Stimulated activated CD4-positive, alpha-beta T cell treated with anti-CD3 and anti-CD28 coated beads, Interleukin-15, amount 100 ng/mL, for 48 hours (primary cell): ENCODE measurements around the gene PILRB.
"Not testable (repeated sequence)": the region's sequence is repeated elsewhere in the genome, so short reads cannot be mapped to it uniquely, and the experiment has no call there.

Experiments used
- DNase-seq, 2 donors: peaks; one replicate each; pipeline ENCODE4 v3.0.0-alpha.2; 2020; ENCODE audit warnings: low read depth in 2 of 2

Gene PILRB

DNA sequence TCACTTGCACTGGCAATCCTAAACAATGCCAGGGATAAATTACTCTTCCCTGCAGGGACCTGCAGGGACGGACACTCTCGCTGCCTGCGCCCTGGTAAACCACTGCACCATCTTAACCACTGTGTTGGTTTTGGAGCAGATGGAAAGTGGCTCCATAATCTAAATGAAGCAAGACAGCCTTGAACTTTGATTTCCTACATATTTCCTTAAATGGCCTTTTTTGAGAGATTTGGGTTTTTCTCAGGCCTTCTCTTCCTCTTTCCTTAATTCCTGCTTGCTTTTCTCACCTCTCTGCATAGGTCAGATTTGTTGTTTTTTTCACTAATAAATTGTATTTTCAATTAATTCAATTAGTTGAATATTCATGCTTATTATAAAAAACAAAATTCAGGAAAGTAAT is 18.1 kb downstream of the PILRB start:
- no peak for DNase-seq

DNA sequence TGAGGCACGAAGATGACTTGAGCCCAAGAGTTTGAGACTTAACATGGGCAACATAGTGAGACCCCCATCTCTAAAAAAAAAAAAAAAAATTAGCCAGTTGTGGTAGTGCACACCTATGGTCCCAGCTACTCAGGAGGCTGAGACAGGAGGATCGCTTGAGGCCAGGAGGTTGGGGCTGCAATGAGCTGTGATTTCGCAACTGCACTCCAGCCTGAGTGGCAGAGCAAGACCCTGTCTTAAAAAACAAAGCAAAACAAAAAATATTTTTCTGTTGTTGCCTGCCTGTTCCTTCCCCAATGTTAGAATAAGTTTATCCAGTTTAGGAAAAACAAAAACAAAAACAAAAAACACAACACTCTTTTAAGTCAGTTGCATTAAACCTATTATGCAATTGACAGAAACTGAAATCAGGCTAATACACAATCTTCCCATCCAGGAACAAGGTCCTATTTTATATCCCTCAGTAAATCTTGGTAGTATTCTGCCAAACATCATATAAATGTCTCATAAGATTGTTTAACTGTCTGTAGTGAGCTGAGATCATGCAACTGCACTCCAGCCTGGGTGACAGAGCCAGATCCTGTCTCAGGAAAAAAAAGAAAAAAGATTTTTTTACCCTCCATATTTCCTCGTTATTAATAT is 20.3 kb downstream of the PILRB start:
- DNase-seq: no peak

DNA sequence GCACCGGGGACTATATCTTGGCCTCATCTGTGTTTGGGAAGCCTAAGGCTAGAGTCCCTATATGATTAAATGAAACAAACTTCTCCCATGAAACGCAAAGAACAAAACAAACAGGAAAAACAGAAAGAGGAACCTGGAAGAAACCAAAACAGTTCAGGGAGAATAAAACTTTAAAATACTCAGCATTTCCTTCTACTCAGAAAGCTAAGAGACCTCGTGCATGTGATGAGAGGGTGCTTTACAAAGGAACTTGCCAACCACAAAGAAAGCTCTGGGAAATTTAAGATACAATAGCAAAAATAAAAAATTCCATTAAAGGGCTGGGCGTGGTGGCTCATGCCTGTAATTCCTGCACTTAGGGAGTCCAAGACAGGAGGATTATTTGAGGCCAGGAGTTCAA is 22.3 kb downstream of the PILRB start:
- no peak for DNase-seq

GRCh38 chr7:100381531-100382233 is 23.8 kb downstream of the PILRB start:
- DNase-seq: not testable (repeated sequence)

DNA sequence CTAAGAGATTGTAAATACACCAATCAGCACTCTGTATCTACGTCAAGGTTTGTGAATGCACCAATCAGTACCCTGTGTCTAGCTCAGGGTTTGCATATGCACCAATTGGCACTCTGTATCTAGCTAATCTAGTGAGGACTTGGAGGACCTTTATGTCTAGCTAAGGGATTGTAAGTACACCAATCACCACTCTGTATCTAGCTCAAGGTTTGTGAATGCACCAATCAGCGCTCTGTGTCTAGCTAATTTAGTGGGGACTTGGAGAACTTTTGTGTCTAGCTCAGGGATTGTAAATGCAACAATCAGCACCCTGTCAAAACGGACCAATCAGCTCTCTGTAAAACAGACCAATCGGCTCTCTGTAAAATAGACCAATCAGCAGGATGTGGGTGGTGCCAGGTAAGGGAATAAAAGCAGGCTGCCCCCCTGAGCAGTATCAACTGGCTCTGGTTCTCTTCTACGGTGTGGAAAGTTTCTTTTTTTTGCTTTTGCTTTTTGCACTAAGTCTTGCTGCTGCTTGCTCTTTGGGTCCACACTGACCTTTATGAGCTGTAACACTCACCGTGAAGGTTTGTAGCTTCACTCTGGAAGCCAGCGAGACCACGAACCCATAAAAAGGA is 24.4 kb downstream of the PILRB start:
- DNase-seq: not testable (repeated sequence)

- no peak for DNase-seq
Measured at GRCh38 chr7:100384628-100385294, 26.8 kb downstream of the PILRB start.

- no peak for DNase-seq
Measured at GRCh38 chr7:100386940-100387339, 29.0 kb downstream of the PILRB start.

DNA sequence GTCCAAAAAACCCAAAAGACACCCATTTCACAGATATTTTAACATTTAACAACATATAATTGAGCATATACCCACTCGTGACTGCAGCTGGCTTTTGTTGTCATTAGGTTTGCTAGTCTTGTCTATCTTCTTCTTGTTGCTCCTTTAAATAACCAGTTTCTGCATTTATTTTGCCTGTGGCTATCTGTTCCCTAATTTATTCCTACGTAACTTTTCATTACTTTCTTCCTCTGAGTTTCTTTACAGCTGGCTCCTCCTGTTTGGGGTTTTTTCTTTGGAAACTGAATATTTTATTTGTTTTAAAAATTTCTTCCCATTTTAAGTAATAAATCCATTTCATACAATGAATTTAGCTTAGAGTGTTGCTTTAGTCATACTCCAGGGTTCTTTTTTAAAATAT is 29.8 kb downstream of the PILRB start:
- DNase-seq: no peak

DNA sequence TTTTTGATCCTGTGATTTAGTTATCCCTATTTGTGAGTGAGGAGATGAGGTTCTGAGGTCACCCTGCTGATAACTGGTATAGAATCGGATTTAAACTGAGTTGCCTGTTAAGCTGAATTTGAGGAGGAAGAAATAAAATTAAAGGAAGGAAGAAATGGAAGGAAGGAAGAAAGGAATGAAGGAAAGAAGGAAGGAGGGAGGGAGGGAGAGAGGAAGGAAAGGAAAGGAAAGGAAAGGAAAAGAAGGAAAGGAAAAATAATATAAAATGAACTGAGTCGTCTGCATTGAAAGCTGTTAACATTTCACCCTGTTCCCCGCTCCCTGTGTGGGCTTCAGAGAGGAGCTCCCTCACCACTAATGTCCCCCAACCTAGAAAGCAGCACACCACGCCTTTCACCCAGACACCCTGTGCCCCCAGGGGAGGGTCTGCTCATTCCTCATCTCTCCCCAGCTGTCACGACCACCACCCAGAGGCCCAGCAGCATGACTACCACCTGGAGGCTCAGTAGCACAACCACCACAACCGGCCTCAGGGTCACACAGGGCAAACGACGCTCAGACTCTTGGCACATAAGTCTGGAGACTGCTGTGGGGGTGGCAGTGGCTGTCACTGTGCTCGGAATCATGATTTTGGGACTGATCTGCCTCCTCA is 31.6 kb downstream of the PILRB start:
- DNase-seq: no peak

DNA sequence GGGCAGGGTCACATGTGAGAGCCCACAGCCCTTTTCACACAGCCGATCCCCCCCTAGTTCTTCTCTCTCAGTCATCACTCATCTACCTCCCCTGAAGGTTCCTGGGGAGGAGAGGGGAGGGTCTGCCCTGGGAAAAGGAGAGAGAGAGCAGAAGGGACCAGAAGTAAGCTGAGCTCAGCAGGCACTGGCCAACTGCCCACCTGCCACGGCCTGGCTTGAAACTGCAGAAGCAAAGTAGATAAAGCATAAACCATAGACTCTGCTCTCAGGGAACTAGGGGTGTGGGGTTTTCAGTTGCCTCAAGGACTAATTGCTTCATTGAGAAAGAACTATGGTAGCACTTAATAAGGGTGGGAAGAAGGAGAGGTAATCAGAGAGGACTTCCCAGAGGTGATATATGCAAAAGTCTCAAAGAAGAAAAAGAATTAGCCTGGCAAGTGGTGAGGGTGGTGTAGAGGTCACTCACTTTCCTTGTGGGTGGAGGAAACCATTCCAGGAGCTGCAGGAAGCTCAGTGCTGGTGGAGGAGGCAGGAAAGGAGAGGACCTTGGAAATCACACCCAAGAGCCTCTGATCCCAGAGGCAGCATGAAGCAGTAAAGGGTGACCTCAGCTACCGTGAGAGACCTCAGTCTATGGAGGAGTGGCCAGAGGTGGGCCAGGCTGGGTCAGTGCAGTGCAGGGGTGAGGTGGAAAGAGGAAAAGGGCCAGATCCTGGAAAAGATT is 32.5 kb downstream of the PILRB start:
- no peak for DNase-seq

- no peak for DNase-seq
Measured at GRCh38 chr7:100393233-100393905, 35.5 kb downstream of the PILRB start.

- no peak for DNase-seq
Measured at GRCh38 chr7:100394077-100394476, 36.2 kb downstream of the PILRB start.

DNA sequence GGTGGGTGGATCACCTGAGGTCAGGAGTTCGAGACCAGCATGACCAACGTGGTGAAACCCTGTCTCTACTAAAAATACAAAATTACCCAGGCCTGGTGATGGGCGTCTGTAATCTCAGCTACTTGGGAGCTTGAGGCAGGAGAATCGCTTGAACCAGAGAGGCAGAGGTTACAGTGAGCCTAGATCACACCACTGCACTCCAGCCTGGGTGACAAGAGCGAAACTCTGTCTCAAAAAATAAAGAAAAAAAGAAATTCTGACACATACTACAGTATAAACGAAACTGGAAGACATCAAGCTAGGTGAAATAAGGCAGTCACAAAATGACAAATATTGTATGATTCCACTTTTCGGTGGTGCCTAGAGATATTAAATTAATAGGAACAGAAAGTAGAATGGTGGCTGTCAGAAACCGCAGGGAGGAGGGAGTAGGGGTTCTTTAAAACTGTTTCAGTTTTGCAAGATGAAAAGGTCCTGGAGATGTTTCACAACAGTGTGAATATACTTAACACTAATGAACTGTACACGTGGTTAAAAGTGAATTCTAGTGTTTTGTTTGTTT is 38.6 kb downstream of the PILRB start:
- peak; percentile 45 to 49 for DNase-seq

DNA sequence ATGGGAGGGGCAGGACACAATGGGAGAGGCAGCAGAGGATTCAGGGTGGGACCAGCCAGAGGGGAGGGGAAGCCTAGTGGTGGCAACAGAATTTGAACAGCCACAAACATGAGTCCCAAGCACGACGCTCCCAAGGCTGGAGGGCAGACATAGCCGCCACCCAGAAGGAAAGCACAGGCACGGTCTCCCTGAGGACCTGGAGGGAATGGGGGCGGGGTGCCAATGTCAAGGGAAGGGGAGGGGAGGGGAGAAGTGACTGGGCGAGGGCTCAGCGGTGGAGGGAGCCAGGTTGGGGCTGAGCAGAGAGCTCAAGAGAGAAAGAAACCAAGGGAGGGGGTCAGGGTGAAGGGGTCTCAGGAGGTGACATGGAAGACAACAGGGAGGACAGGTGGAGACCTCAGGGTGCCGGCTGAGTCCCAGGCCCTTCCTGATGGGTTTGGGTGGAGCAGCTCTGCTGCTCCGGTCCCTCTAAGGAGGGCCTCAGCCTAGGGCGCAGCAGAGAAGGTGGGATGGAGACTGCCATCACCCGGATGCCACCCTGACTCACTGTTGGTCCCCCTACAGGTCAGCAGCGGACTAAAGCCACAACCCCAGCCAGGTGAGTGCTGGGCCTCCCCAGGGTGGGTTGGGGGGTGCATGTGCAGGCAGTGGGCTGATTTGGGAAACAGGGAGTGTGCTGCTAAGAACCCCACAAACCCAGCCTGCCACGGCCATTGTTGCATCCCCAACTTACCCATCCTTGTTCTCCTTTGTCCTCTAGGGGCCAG is 39.6 kb downstream of the PILRB start:
- no peak for DNase-seq

GRCh38 chr7:100398239-100398638 is 40.3 kb downstream of the PILRB start:
- DNase-seq: no peak

GRCh38 chr7:100400041-100400440 is 42.1 kb downstream of the PILRB start:
- DNase-seq: no peak

- no peak for DNase-seq
Measured at GRCh38 chr7:100400656-100401055, 42.7 kb downstream of the PILRB start.

DNA sequence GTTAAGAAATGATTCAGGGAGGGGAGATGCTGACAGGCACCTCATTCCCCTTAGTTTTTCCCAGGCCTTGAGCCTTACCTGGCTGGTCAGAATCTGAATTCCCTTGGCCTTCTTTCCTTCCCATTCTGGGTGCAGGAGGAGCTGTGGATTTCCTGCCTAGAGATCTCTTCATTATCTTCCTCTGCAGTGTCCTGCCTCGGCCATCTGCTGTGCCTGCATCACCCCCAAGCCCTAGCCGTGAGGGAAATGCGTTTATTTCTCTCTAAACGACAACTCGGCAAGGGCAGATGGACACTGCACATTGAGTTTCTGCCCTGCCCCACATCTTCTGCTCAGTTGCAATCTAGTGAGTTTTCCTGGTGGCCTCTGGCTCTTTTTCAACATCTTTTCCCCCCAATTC is 43.9 kb downstream of the PILRB start:
- DNase-seq: no peak

DNA sequence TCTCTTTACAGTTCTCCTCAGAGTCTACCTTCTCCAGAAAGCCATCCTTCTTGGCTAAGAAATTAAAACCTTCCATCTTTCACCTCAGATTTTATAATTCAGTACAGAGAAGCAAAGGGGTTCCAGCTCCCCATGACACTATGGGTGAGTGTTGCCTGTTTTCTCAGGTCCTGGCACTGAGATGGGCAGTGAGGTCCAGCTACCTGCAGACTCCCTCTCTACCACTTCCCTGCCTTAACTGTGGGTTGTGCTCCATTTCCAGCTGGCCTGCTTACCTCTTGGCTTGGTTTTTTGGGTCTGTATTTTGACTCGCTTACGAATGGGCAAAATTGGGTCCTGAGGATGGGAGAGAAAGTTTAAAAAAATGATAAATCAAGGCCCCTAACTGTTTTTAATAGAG is 44.3 kb downstream of the PILRB start:
- DNase-seq: no peak

- DNase-seq: no peak
Measured at GRCh38 chr7:100406767-100407166, 48.9 kb downstream of the PILRB start.
